GM12878 (cell line): Measurements from ENCODE around the gene P2RY10. TPM values are rescaled to one million over a fixed set of nuclear protein-coding genes. Genes with fewer than 3 reads are reported as not detected.
A peak's percentile ranks its signal among the peaks of the same experiment; 100 is the strongest.

ENCODE experiments used
- ATF2 ChIP-seq: IDR thresholded peaks from 2 replicates; pipeline ENCODE4 v1.6.1; 2012; ENCODE audit warnings: low read length, inconsistent platforms
- ATF7 ChIP-seq: fragments of 450-650 bp; IDR thresholded peaks from 2 replicates; pipeline ENCODE4 v1.6.1; 2016; ENCODE audit warnings: low read depth, mild to moderate bottlenecking
- BRCA1 ChIP-seq: IDR thresholded peaks from 2 replicates; pipeline ENCODE4 v1.6.1; 2011; ENCODE audit warnings: low read depth, low read length, improper control_type of control experiment
- CBFB ChIP-seq: IDR thresholded peaks from 2 replicates; pipeline ENCODE4 v1.6.1; 2016; ENCODE audit warnings: antibody characterized with exemption, low read depth
- CBX3 ChIP-seq: fragments of 200-600 bp; sonication (generic); IDR thresholded peaks from 2 replicates; pipeline ENCODE4 v1.6.1; 2016; ENCODE audit warnings: low read depth, borderline replicate concordance
- CHD4 ChIP-seq: fragments of 200-600 bp; sonication (generic); IDR thresholded peaks from 2 replicates; pipeline ENCODE4 v1.6.1; 2016; ENCODE audit warnings: mild to moderate bottlenecking
- DPF2 ChIP-seq: fragments of 450-650 bp; IDR thresholded peaks from 2 replicates; pipeline ENCODE4 v1.6.1; 2017; ENCODE audit warnings: mild to moderate bottlenecking
- EED ChIP-seq: sonication (generic); IDR thresholded peaks from 2 replicates; pipeline ENCODE4 v1.6.1; 2016; ENCODE audit warnings: antibody characterized with exemption, low read depth
- EZH2 ChIP-seq: IDR thresholded peaks from 2 replicates; pipeline ENCODE4 v1.6.1; 2012; ENCODE audit warnings: low read depth, mild to moderate bottlenecking, control low read depth, inconsistent platforms, low read length, borderline replicate concordance; ENCODE audit not compliant: control insufficient read depth
- GATAD2B ChIP-seq: fragments of 450-650 bp; conservative IDR thresholded peaks from 2 replicates; pipeline ENCODE4 v1.6.1; 2017; ENCODE audit warnings: low read depth, mild to moderate bottlenecking, moderate library complexity
- MYC ChIP-seq: IDR thresholded peaks from 2 replicates; pipeline ENCODE4 v1.6.1; 2011; ENCODE audit warnings: mild to moderate bottlenecking, low read length, moderate library complexity, inconsistent platforms; ENCODE audit not compliant: insufficient read depth, insufficient replicate concordance, insufficient read length, severe bottlenecking
- NBN ChIP-seq: fragments of 450-650 bp; IDR thresholded peaks from 2 replicates; pipeline ENCODE4 v1.6.1; 2016
- NFYA ChIP-seq: IDR thresholded peaks from 2 replicates; pipeline ENCODE4 v1.6.1; 2011; ENCODE audit warnings: low read depth, mild to moderate bottlenecking, low read length, improper control_type of control experiment, borderline replicate concordance
- PAX5 ChIP-seq: IDR thresholded peaks from 2 replicates; pipeline ENCODE4 v1.6.1; 2011; ENCODE audit warnings: low read depth, low read length, borderline replicate concordance
- RFX5 ChIP-seq: IDR thresholded peaks from 2 replicates; pipeline ENCODE4 v1.6.1; 2011; ENCODE audit warnings: low read depth, low read length, improper control_type of control experiment
- SPI1 ChIP-seq: IDR thresholded peaks from 2 replicates; pipeline ENCODE4 v1.6.1; 2011; ENCODE audit warnings: low read depth, mild to moderate bottlenecking, low read length, moderate library complexity, borderline replicate concordance; ENCODE audit not compliant: insufficient read depth
- TARDBP ChIP-seq: IDR thresholded peaks from 2 replicates; pipeline ENCODE4 v1.6.1; 2016; ENCODE audit warnings: borderline replicate concordance
- TCF3 ChIP-seq: IDR thresholded peaks from 2 replicates; pipeline ENCODE4 v1.6.1; 2012; ENCODE audit warnings: low read depth, mild to moderate bottlenecking, low read length, borderline replicate concordance; ENCODE audit not compliant: insufficient read depth
- ZNF24 ChIP-seq: fragments of 450-650 bp; IDR thresholded peaks from 2 replicates; pipeline ENCODE4 v1.6.1; 2017; ENCODE audit warnings: antibody characterized with exemption, mild to moderate bottlenecking
- ZNF274 ChIP-seq: IDR thresholded peaks from one replicate; pipeline ENCODE4 v1.8.0; 2011; ENCODE audit not compliant: insufficient read length, insufficient read depth
- ZNF687 ChIP-seq: fragments of 450-650 bp; IDR thresholded peaks from 2 replicates; pipeline ENCODE4 v1.6.1; 2017; ENCODE audit warnings: mild to moderate bottlenecking, moderate library complexity
- ZZZ3 ChIP-seq: IDR thresholded peaks from 2 replicates; pipeline ENCODE4 v1.6.1; 2011; ENCODE audit warnings: low read depth; ENCODE audit not compliant: control insufficient read depth, insufficient read length
- polyA plus RNA-seq, 11 experiments: library from polyadenylated mRNA; depleted of rRNA in 4 of 11; unstranded in 6 of 11; stranded (reverse) in 5 of 11; fragments of >200 nt; fragmentation: Nextera tagmentation in 4 of 11; fragmentation: Illumina TruSeq in 1 of 11; extraction: Ambion mirVana in 4 of 11; extraction: Trizol in 1 of 11; gene quantifications; 1 replicate in 1 of 11; 2 replicates in 10 of 11; pipeline versions ENCODE4 v1.2.1 to v1.2.3, GENCODE V29; 2011 to 2016; ENCODE audit warnings: inconsistent platforms in 2 of 11, missing spikeins in 2 of 11, low read depth in 1 of 11
- total RNA-seq, 4 experiments: library from RNA; depleted of rRNA in 3 of 4; stranded (reverse); fragments of >200 nt in 3 of 4; fragmentation: Illumina TruSeq in 1 of 4; extraction: Trizol in 1 of 4; gene quantifications; 2 replicates each; pipeline versions ENCODE4 v1.2.1 to v1.2.3, GENCODE V29; 2013 to 2021

The P2RY10 gene
- total and polyA plus RNA-seq, 10 of the 15 experiments (the other 5 are each of a cell fraction or from before 2014, with no cell fraction given), result 43.8 to 288 (median 72.1) TPM

- TF ChIP-seq ZNF687 (peak; percentile 70; the same call in 1 of the 2 replicates), TCF3 (no peak), CBX3 (no peak), CHD4 (no peak), GATAD2B (no peak), ATF2 (no peak), RFX5 (peak; percentile 77), PAX5 (peak; percentile 14; the same call in 1 of the 2 replicates), BRCA1 (no peak), ATF7 (peak; percentile 81), NBN (0 out of 2 replicates have a peak, but pooled peaks have one; percentile 36), MYC (no peak), DPF2 (0 out of 2 replicates have a peak, but pooled peaks have one; percentile 60), TARDBP (no peak), EED (0 out of 2 replicates have a peak, but pooled peaks have one; percentile 52), EZH2 (no peak), ZNF274 (no peak), CBFB (peak; percentile 81), ZZZ3 (no peak), ZNF24 (no peak; the same call in 1 of the 2 replicates), NFYA (no peak), SPI1 (peak; percentile 87)
Observed at GRCh38 chrX:78945186-78945912, at the start of gene P2RY10 (continued).
